GM21381 (cell line): ENCODE results near the gene PPIA.
"Not testable (repeated sequence)": the region's sequence is repeated elsewhere in the genome, so short reads cannot be mapped to it uniquely, and the experiment has no call there.

Experiments
- ATAC-seq: cut with Tn5 transposase; IDR thresholded peaks from one replicate; pipeline ENCODE4 v1.9.1; 2021; ENCODE audit warnings: mild to moderate bottlenecking, moderate library complexity; ENCODE audit not compliant: unreplicated experiment

PPIA gene

GRCh38 chr7:44819292-44819691 is 22.8 kb downstream of the PPIA start:
- no peak for ATAC-seq

DNA sequence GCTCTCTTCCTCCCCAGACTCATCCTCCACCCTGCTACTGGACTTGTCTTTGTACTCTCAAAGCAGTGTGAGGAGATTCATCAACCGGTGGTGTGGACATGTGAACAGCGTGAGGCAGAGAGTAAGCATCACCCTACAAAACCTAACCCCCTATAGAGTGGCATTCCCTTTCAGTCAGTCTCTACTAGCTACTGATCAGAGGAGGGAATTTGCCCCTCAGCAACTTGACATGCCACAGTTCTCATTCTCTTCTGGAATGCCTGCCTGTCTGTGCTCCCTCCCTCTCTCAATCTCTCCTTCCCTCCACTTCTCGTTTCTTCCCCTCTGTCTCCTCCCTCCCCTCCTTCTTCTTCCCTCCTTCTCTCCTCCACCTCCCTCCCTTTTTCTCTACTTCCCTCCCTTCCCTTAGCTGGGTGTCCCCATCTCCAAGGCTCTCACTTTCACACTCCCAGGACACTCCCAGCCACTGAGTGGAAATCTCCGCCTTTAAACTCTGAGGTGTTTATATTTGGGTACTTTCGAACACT is 26.8 kb downstream of the PPIA start:
- ATAC-seq: no peak

DNA sequence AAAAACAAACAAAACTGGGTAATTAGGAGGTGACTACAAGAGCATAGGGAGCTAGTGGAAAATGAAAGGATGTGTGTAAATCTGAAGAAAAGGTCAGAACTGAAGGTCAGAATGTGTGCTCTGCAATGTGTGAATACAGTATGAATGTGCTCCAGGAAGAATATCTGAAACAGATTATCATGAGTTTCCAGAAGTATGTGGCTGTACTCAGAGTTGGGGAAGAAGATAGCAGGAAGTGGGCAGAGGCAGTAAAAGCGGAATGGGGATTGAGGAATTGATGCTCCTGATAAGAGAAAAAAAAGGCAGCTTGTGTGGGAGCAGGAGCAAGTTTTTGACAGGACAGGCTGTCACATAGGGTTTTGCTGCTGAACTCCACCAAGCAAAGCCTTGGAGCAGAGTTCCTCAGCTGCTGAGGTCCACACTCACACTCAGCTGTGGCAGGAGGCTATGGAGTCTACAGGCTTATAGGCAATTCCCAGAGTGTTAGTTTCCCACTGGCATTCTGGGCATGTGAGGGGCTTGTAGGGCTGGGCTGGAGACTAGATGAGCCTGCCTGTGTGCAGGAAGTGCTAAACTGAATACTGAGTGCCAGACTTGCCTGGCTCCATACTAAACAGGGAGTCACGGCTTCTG is 28.5 kb downstream of the PPIA start:
- no peak for ATAC-seq

- no peak for ATAC-seq
Observed at GRCh38 chr7:44827567-44827966, 31.1 kb downstream of the PPIA start.

GRCh38 chr7:44838751-44839150 is 42.3 kb downstream of the PPIA start:
- no peak for ATAC-seq

GRCh38 chr7:44842675-44843074 is 46.2 kb downstream of the PPIA start:
- not testable (repeated sequence) for ATAC-seq

DNA sequence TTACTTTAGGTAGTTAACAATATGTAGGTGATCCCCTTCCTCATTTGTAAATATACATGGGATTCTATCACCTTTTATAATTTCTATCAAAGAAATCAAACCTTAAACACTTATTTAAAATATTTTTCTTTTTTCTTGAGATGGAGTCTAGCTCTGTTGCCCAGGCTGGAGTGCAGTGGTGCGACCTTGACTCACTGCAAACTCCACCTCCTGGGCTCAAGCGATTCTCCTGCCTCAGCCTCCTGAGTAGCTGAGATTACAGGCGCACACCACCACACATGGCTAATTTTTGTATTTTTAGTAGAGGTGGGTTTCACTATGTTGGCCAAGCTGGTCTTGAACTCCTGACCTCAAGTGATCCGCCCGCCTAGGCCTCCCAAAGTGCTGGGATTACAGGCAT is 47.0 kb downstream of the PPIA start:
- ATAC-seq: not testable (repeated sequence)

DNA sequence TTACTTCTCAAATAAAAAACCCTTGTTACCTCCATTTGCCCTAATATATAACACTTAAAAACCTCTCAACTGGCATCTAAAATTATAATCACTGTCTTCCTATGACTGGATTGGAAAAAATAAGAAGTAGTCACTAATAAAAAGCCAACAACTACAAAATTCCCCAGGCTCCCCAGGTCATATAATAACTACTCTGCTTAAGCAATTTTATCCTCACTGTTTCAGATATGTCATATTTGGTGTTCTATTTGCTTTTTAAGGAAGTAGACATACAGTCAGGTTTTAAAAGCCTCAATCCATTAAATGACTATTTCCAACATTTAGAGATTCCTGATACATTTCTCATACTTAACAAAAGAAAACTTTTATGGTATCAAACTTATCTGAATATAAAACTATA is 49.0 kb downstream of the PPIA start:
- no peak for ATAC-seq

GRCh38 chr7:44846390-44846789 is 49.9 kb downstream of the PPIA start:
- ATAC-seq: not testable (repeated sequence)

GRCh38 chr7:44846816-44847508 is 50.5 kb downstream of the PPIA start:
- no peak for ATAC-seq

DNA sequence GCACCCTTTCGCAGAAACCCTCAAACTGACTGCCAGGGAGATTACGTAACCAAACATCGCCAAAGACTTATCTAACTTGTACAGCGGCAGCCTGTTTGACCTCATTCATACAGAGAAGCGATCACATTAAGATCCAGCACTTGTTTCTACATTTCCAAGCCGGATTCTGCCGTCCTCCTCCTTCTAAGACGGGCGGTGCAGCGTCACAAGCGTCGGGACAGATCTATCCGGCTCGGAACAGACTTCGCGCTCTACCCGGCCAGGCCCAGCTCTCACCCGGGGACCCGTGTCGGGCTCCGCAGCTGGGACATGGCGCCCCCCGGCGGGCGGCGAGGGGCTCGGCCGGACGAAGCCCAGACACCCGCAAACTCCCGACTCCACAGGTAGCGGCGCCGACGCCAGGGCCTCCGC is 51.0 kb downstream of the PPIA start:
- ATAC-seq: peak; percentile 70

GRCh38 chr7:44847920-44848634 is 51.6 kb downstream of the PPIA start, which contains the start of gene H2AZ2:
H2AZ2 (minus strand) TSS chr7:44848087; CDS start chr7:44847971, 116 bp downstream.
- ATAC-seq: peak; percentile 82

DNA sequence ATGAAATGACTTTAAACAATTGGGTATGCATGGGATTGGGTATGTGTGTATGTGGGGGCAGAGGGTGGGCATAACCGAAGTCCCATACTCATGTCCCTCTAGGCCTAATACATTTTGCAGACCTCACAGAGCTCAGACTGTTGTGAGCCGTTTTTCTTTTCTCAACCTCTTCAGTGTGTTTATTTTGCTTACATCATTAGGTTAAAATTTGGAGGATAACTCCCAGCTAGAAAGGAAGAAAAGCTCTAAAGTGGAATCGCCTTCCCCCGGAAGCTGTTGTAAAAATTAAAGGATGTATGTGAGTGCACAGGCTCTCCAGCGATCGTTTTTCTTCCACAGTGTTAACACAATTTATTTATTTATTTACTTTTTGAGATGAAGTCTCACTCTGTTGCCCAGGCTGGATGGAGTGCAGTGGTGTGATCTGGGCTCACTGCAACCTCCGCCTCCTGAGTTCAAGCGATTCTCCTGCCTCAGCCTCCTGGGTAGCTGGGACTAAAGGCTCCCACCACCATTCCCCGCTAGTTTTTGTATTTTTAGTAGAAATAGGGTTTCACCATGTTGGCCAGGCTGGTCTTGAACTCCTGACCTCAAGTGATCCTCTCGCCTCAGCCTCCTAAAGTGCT is 52.9 kb downstream of the PPIA start:
- no peak for ATAC-seq

- no peak for ATAC-seq
Observed at GRCh38 chr7:44849885-44850544, 53.5 kb downstream of the PPIA start.

- ATAC-seq: no peak
Observed at GRCh38 chr7:44852590-44852989, 56.1 kb downstream of the PPIA start.
